HEK293T (cell line): Measurements from ENCODE around the gene RBMS1.

Source experiments
- CTCF ChIA-PET: fragments of 350-600 bp; formaldehyde crosslinking; extraction: SDS; loops from one replicate; lab custom pipeline; 2021; ENCODE audit warnings: antibody characterized with exemption, inconsistent platforms; lab: Yijun Ruan, JAX
- POLR2A ChIA-PET: fragments of 350-600 bp; formaldehyde crosslinking; extraction: SDS; loops from one replicate; lab custom pipeline; 2020; ENCODE audit warnings: antibody characterized with exemption, inconsistent platforms; lab: Yijun Ruan, JAX
- DNase-seq: peaks from one replicate; pipeline ENCODE4 v3.0.0; 2012; ENCODE audit warnings: mixed read lengths; ENCODE audit errors: extremely low spot score
- ARNT ChIP-seq: fragments of 450-650 bp; IDR thresholded peaks from 2 replicates; pipeline ENCODE4 v1.6.1; 2017; ENCODE audit warnings: mild to moderate bottlenecking
- BHLHE40 ChIP-seq: fragments of 450-650 bp; IDR thresholded peaks from 2 replicates; pipeline ENCODE4 v1.6.1; 2016; ENCODE audit warnings: mild to moderate bottlenecking, moderate library complexity, borderline replicate concordance
- CTBP1 ChIP-seq: fragments of 450-650 bp; IDR thresholded peaks from 2 replicates; pipeline ENCODE4 v1.6.1; 2016; ENCODE audit warnings: borderline replicate concordance
- ELF4 ChIP-seq: fragments of 450-650 bp; IDR thresholded peaks from 2 replicates; pipeline ENCODE4 v1.6.1; 2017; ENCODE audit warnings: antibody characterized with exemption
- FOXA1 ChIP-seq: fragments of 450-650 bp; IDR thresholded peaks from 2 replicates; pipeline ENCODE4 v1.6.1; 2016; ENCODE audit warnings: mild to moderate bottlenecking
- FOXK2 ChIP-seq: fragments of 450-650 bp; IDR thresholded peaks from 2 replicates; pipeline ENCODE4 v1.6.1; 2016; ENCODE audit warnings: mild to moderate bottlenecking
- FOXM1 ChIP-seq: fragments of 450-650 bp; IDR thresholded peaks from 2 replicates; pipeline ENCODE4 v1.6.1; 2017; ENCODE audit warnings: mild to moderate bottlenecking, borderline replicate concordance
- HDGF ChIP-seq: fragments of 450-650 bp; IDR thresholded peaks from 2 replicates; pipeline ENCODE4 v1.6.1; 2017; ENCODE audit warnings: antibody characterized with exemption, borderline replicate concordance
- L3MBTL2 ChIP-seq: fragments of 450-650 bp; conservative IDR thresholded peaks from 2 replicates; pipeline ENCODE4 v1.6.1; 2016; ENCODE audit warnings: mild to moderate bottlenecking
- LEF1 ChIP-seq: fragments of 450-650 bp; IDR thresholded peaks from 2 replicates; pipeline ENCODE4 v1.6.1; 2017; ENCODE audit warnings: mild to moderate bottlenecking, borderline replicate concordance
- NFRKB ChIP-seq: fragments of 450-650 bp; IDR thresholded peaks from 2 replicates; pipeline ENCODE4 v1.6.1; 2016; ENCODE audit warnings: mild to moderate bottlenecking, moderate library complexity
- PKNOX1 ChIP-seq: fragments of 450-650 bp; IDR thresholded peaks from 2 replicates; pipeline ENCODE4 v1.6.1; 2016
- SP1 ChIP-seq: fragments of 450-650 bp; IDR thresholded peaks from 2 replicates; pipeline ENCODE4 v1.6.1; 2017
- SUZ12 ChIP-seq: fragments of 450-650 bp; IDR thresholded peaks from 2 replicates; pipeline ENCODE4 v1.6.1; 2016; ENCODE audit warnings: mild to moderate bottlenecking
- TARDBP ChIP-seq: fragments of 450-650 bp; IDR thresholded peaks from 2 replicates; pipeline ENCODE4 v1.6.1; 2016
- ZNF384 ChIP-seq: fragments of 450-650 bp; IDR thresholded peaks from 2 replicates; pipeline ENCODE4 v1.6.1; 2016

Gene RBMS1

GRCh38 chr2:160310118-160310828 is 183.3 kb downstream of the RBMS1 start:
- ChIA-PET CTCF (interaction anchor here (0.9 kb wide), 1 partner anchor 13 kb away, joined by 3 read pairs; no protein-coding TSS in a partner anchor), POLR2A (interaction anchor here (0.8 kb wide), 1 partner anchor 18 kb away, joined by 3 read pairs; no protein-coding TSS in a partner anchor)
- TF ChIP-seq L3MBTL2 (no peak), ELF4 (no peak), BHLHE40 (no peak), CTBP1 (no peak), TARDBP (no peak), HDGF (no peak), ARNT (no peak), NFRKB (no peak), SUZ12 (no peak), LEF1 (no peak), ZNF384 (no peak), FOXA1 (no peak), SP1 (no peak), FOXK2 (no peak), PKNOX1 (no peak), FOXM1 (no peak)
- DNase-seq: no peak

GRCh38 chr2:160309585-160309984 is 184.0 kb downstream of the RBMS1 start:
- no peak for DNase-seq
- TF ChIP-seq LEF1 (no peak), FOXA1 (no peak)
- ChIA-PET POLR2A (interaction anchor here (0.8 kb wide), 1 partner anchor 18 kb away, joined by 3 read pairs; no protein-coding TSS in a partner anchor), CTCF (interaction anchor here (0.9 kb wide), 1 partner anchor 13 kb away, joined by 3 read pairs; no protein-coding TSS in a partner anchor)

- ChIA-PET POLR2A (no interaction called here), CTCF (interaction anchor here (0.7 kb wide), 1 partner anchor 67 kb away, joined by 3 read pairs; no protein-coding TSS in a partner anchor)
- TF ChIP-seq FOXK2 (no peak), PKNOX1 (no peak), NFRKB (no peak), ELF4 (no peak), HDGF (no peak), FOXM1 (no peak), SP1 (no peak), LEF1 (no peak), CTBP1 (no peak)
- no peak for DNase-seq
Observed at GRCh38 chr2:160308915-160309314, 184.7 kb downstream of the RBMS1 start.

- TF ChIP-seq ARNT: no peak
- DNase-seq: no peak
- ChIA-PET CTCF (interaction anchor here (0.7 kb wide), 1 partner anchor 68 kb away, joined by 3 read pairs; no protein-coding TSS in a partner anchor), POLR2A (no interaction called here)
Observed at GRCh38 chr2:160308476-160308875, 185.1 kb downstream of the RBMS1 start.

- TF ChIP-seq CTBP1 (no peak), FOXK2 (no peak), ARNT (no peak), SUZ12 (no peak), SP1 (no peak), LEF1 (no peak), ZNF384 (no peak), BHLHE40 (no peak), TARDBP (no peak), FOXA1 (no peak), L3MBTL2 (no peak), PKNOX1 (no peak), FOXM1 (no peak), NFRKB (no peak)
- no peak for DNase-seq
- POLR2A ChIA-PET: no interaction called here
- CTCF ChIA-PET: no interaction called here
Observed at GRCh38 chr2:160306985-160307384, 186.6 kb downstream of the RBMS1 start.

GRCh38 chr2:160305081-160305750 is 188.4 kb downstream of the RBMS1 start:
- POLR2A ChIA-PET: no interaction called here
- no peak for TF ChIP-seq ZNF384
- TF ChIP-seq NFRKB: no peak
- CTCF ChIA-PET: interaction anchor here (1.1 kb wide), 1 partner anchor 19 kb away, joined by 4 read pairs; no protein-coding TSS in a partner anchor
- no peak for DNase-seq
